Measurements from ENCODE around the gene CDH13.

DNA sequence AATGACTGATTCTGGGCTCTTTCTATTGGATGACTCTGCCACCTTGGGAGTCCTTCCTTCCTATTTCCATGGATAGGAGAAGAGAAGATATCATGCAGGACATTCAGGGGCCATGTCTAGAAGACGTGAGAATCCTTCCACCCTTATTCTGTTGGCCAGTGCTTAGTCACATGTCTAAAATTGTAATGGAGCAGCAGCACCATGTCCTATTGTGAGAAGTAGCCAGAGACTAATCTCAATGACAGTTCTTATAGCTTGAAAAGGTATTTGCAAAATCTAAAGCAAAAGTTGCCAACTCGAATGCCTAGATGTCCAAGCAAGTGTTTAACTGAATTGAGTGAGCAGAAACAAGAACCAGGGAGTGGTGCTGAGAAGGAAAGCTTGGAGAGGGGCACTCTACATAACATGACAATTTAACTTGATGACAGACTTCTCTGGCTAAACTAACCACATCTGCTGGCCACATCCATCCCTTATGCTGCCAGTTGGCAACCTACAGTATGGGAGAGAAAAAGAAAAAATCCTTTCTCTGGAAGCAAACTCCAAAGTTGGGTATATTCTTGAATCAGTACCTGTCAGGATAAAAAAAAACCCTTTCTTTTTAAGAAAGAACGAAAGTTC lies 225.7 kb downstream of the CDH13 start:
- TF ChIP-seq, protein P1, sequence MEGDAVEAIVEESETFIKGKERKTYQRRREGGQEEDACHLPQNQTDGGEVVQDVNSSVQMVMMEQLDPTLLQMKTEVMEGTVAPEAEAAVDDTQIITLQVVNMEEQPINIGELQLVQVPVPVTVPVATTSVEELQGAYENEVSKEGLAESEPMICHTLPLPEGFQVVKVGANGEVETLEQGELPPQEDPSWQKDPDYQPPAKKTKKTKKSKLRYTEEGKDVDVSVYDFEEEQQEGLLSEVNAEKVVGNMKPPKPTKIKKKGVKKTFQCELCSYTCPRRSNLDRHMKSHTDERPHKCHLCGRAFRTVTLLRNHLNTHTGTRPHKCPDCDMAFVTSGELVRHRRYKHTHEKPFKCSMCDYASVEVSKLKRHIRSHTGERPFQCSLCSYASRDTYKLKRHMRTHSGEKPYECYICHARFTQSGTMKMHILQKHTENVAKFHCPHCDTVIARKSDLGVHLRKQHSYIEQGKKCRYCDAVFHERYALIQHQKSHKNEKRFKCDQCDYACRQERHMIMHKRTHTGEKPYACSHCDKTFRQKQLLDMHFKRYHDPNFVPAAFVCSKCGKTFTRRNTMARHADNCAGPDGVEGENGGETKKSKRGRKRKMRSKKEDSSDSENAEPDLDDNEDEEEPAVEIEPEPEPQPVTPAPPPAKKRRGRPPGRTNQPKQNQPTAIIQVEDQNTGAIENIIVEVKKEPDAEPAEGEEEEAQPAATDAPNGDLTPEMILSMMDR (IDR thresholded peaks at IDR 0.05): no peak
- TF ChIP-seq POLR2A (IDR thresholded peaks at IDR 0.05; ENCODE audit: low read depth) (no peak), POLR2AphosphoS5 (IDR thresholded peaks at IDR 0.05) (no peak)

All from esophagus muscularis mucosa (tissue), 3 donors.